AG09309 (cell line): ENCODE results near the gene ZNF491.
A peak's percentile ranks its signal among the peaks of the same experiment; 100 is the strongest.
"Not testable (repeated sequence)": the region's sequence is repeated elsewhere in the genome, so short reads cannot be mapped to it uniquely, and the experiment has no call there.

Experiments
- DNase-seq: peaks from one replicate; pipeline ENCODE4 v3.0.0-alpha.2; 2010; ENCODE audit warnings: low read depth
- H3K4me3 ChIP-seq: 2 replicates; pipeline ENCODE4 v1.5.1; 2011; ENCODE audit warnings: mild to moderate bottlenecking, low read depth, low read length, moderate library complexity; ENCODE audit not compliant: control insufficient read depth
- CTCF ChIP-seq: IDR thresholded peaks from 2 replicates; pipeline ENCODE4 v1.5.1; 2011; ENCODE audit warnings: mild to moderate bottlenecking, low read depth, low read length, inconsistent platforms; ENCODE audit not compliant: insufficient read depth, control insufficient read depth; ENCODE audit errors: missing control alignments

The ZNF491 gene

GRCh38 chr19:11821474-11822109, 23.3 kb downstream of the ZNF491 start:
- peak; percentile 58 for DNase-seq
- TF ChIP-seq CTCF: no peak
- no peak overlapping the region for H3K4me3 ChIP-seq

DNA sequence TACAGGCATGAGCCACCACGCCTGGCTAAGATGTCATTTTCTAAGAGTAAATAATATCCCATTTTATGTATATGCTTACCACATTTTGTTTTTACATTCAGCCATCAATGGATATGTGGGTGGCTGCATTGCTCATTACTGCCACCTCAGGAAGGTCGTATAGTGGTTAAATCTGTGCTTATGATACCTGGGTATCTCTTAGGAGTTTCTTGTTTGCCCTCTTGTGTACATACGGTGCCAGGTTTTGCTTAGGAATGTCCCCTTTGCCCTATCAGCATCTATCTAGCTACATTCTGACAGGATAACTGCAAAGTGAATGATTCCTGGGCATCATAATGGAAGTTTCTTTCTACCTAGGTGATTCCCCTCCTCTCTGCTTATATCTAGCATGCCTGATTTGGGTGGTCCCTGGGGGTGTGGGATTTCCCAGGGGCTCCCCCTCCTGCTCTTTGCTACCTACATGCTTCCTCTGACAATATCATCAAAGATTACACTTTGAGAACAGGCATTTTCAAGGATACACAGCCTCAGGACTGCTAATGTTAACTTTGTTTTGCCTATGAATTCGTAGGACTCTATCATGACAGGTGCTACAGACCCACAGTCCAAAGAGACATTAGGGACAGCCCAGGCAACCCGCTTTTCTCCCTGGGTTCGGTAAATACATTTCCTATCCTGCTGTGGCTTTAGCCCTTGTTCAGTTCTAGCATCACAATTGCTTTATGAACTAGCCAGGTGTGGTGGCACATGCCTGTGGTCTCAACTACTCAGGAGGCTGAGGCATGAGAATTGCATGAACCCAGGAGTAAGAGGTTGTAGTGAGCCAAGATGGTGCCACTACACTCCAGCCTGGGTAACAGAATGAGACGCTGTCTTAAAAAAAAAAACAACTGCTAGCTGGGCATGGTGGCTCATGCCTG, 30.9 kb downstream of the ZNF491 start:
- not testable (repeated sequence) for H3K4me3 ChIP-seq, DNase-seq

GRCh38 chr19:11832253-11832912, 34.1 kb downstream of the ZNF491 start:
- DNase-seq: no peak
- H3K4me3 ChIP-seq: no peak overlapping the region
- no peak for TF ChIP-seq CTCF

GRCh38 chr19:11833541-11833940, 35.2 kb downstream of the ZNF491 start:
- H3K4me3 ChIP-seq: no peak overlapping the region
- no peak for DNase-seq
- TF ChIP-seq CTCF: no peak

DNA sequence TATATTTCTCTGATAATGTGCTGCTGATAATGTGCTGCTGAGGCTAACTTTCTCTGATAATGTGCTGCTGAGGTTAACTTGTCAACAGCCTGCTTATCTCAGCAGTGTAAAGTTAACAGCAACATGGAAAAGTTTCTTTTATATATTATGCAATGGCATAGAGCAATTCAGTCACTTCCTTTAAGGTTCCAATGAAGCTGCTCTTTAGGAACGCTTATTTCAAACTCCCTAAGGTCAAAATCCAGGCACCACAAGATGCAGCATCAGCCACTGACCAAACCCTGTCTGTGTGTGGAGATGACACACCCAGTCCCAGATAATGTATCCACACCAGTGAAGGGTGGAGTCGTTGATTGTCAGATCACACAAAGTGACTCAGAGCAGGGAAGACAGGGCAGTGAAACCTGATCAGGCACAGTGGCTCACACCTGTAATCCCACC, 37.3 kb downstream of the ZNF491 start:
- H3K4me3 ChIP-seq, DNase-seq: not testable (repeated sequence)

- DNase-seq: no peak
- no peak overlapping the region for H3K4me3 ChIP-seq
- TF ChIP-seq CTCF: no peak
Observed at GRCh38 chr19:11843722-11844121, 45.4 kb downstream of the ZNF491 start.

- DNase-seq, H3K4me3 ChIP-seq: not testable (repeated sequence)
- TF ChIP-seq CTCF: peak; percentile 18
Observed at GRCh38 chr19:11847615-11848014, 49.3 kb downstream of the ZNF491 start.
